AG09319 (cell line): Measurements from ENCODE around the gene TFAP2C.

Experiments
- DNase-seq: peaks from one replicate; pipeline ENCODE4 v3.0.0-alpha.2; 2010; ENCODE audit warnings: low read depth; ENCODE audit errors: extremely low read depth
- CTCF ChIP-seq: IDR thresholded peaks from 2 replicates; pipeline ENCODE4 v1.5.1; 2011; ENCODE audit warnings: low read depth, mild to moderate bottlenecking, inconsistent platforms, low read length, moderate library complexity

Gene TFAP2C

DNA sequence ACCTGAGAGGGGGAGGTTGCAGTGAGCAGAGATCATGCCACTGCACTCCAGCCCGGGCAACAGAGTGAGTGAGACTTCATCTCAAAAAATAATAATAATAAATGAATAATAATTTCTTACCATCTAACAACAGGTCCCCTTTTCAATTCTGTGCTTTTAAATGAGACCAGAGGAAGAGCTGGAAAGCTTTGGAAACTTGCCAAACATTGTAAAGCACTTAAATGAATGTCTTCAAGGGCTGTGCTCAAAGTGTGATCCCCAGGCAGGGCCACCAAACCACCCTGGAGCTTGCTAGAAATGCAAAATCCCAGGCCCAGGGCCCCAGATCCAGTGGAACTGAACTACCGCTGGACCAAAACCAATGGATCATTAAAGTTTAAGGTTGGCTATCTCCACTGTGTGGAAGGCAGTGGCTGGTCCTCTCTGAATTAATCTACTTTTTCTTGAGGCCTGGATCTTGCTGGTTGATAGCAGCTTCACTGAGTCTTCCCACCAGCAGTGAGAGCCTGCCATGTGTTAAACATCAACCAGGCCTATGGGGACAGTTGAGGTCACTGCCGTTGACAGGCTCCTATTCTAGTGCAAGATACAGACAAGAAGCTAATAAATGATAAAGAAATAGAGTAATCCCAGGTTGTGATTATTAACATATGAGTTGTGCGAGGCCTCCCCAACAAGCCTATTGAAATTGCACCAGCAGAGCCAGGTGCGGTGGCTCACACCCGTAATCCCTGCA lies 23.7 kb upstream of the TFAP2C start:
- no peak for DNase-seq
- no peak for TF ChIP-seq CTCF

DNA sequence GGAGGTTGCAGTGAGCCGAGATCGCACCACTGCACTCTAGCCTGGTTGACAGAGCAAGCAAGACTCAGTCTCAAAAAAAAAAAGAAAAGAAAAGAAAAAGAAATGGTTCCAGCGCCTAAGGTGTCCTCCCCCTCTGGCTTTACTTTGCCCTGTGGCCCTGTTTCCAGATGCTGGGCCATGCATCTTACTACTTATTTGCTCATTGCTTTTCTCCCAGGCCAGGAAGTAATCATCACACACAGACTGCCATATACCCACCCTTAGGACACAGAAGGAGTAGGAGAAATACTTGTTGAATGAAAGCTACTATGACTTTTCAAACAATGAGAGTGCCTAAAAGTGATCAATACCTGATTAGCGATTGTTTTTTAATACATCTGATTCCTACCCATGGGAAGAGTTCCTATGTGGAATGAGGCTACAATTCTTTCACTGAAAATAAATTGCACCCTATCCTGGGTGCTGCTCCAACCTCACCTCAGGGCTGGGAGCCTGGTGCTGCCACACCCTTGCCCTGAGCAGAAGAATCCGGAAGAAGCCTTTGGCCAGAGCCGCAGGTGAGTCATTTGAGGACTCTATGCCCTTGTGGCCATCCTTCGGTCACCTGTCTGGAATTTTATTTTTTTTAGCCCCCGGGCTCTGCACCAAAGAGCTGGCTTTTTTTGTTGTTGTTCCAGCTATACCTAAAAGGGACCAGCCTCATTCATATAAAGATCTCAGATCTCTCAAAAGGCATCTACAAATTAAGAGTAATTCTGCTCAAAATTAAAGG lies 22.7 kb upstream of the TFAP2C start:
- TF ChIP-seq CTCF, result no peak
- DNase-seq, result no peak

GRCh38 chr20:56607061-56607704 lies 21.9 kb upstream of the TFAP2C start:
- TF ChIP-seq CTCF, result no peak

DNA sequence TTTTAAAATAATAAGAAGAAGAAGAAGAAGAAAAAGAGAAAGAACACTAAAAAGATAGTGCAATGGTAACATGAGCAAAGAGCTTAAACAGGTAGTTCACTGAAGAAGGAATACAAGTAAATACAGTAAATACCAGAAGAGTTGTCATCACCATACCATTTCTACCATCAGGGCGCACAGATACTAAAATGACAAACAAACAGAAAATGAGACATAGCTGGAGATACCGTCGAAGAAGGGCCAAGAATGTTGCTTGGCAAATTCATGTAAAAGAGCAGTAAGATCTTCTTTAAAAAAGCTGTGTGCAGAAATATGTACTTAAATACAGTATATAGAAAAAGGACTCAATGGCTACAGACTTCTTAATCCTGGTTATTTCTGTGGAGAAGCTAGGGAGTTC lies 20.7 kb upstream of the TFAP2C start:
- TF ChIP-seq CTCF, result no peak
- DNase-seq, result no peak

More at GRCh38 chr20:56607061-56607704, 21.9 kb upstream of the TFAP2C start:
- no peak for DNase-seq

DNA sequence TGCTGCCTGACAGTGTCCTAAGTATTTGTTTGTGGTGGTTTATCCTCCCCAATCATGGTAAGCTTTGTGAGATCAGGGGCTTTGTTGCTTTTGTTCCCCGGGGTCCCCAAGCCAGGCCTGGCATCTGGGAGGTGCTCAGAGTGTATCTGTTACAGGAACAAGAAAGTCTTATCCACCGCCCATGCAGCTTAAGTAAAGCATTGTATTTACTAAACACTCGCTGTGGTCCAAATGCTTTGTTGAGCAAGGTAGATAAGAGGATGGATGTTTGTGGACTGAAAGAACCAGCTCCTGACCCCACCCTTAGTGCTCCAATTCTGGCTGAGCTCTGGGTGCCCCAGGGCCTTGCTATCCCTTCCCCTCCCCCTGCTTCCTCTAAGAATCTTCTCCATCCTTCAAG lies 19.8 kb upstream of the TFAP2C start:
- DNase-seq, result no peak
- no peak for TF ChIP-seq CTCF

- no peak for DNase-seq
- no peak for TF ChIP-seq CTCF
Measured at GRCh38 chr20:56610098-56610497, 19.0 kb upstream of the TFAP2C start.

- TF ChIP-seq CTCF, result no peak
Measured at GRCh38 chr20:56614196-56614595, 14.9 kb upstream of the TFAP2C start.

More at GRCh38 chr20:56614196-56614595, 14.9 kb upstream of the TFAP2C start:
- DNase-seq, result no peak
